HepG2 (cell line): ENCODE results near the gene TTLL10. TPM values are rescaled to one million over a fixed set of nuclear protein-coding genes. Genes with fewer than 3 reads are reported as not detected.
A peak's percentile ranks its signal among the peaks of the same experiment; 100 is the strongest.

Experiments used
- CEBPB ChIP-seq: IDR thresholded peaks from 2 replicates; pipeline ENCODE4 v1.6.1; 2011; ENCODE audit warnings: low read depth, low read length, improper control_type of control experiment, borderline replicate concordance
- DMTF1 ChIP-seq: sonication (generic); formaldehyde crosslinking; IDR thresholded peaks from 2 replicates; pipeline ENCODE4 v1.4.0; 2020; ENCODE audit warnings: mild to moderate bottlenecking, missing genetic modification reagents
- FOXC1 ChIP-seq: sonication (generic); formaldehyde crosslinking; IDR thresholded peaks from 2 replicates; pipeline ENCODE4 v1.8.0; 2022; ENCODE audit warnings: mild to moderate bottlenecking, missing genetic modification reagents, borderline replicate concordance
- HMG20B ChIP-seq: conservative IDR thresholded peaks from 2 replicates; pipeline ENCODE4 v1.6.1; 2016; ENCODE audit warnings: missing genetic modification reagents, missing compliant biosample characterization
- MEIS1 ChIP-seq: sonication (generic); formaldehyde crosslinking; IDR thresholded peaks from 2 replicates; pipeline ENCODE4 v1.9.0; 2021; ENCODE audit warnings: mild to moderate bottlenecking, missing genetic modification reagents, moderate library complexity, borderline replicate concordance
- NCOA5 ChIP-seq: sonication (generic); formaldehyde crosslinking; IDR thresholded peaks from 2 replicates; pipeline ENCODE4 v1.4.0; 2020; ENCODE audit warnings: missing genetic modification reagents
- NFIC ChIP-seq: IDR thresholded peaks from 2 replicates; pipeline ENCODE4 v1.6.1; 2012; ENCODE audit warnings: mild to moderate bottlenecking, low read length, inconsistent platforms
- REL ChIP-seq: sonication (generic); formaldehyde crosslinking; conservative IDR thresholded peaks from 2 replicates; pipeline ENCODE4 v1.8.0; 2022; ENCODE audit warnings: mild to moderate bottlenecking, missing genetic modification reagents, moderate library complexity
- SCMH1 ChIP-seq: sonication (generic); formaldehyde crosslinking; IDR thresholded peaks from 2 replicates; pipeline ENCODE4 v1.9.0; 2021; ENCODE audit warnings: missing genetic modification reagents, mild to moderate bottlenecking, borderline replicate concordance
- SNAPC2 ChIP-seq: sonication (generic); formaldehyde crosslinking; IDR thresholded peaks from 2 replicates; pipeline ENCODE4 v1.8.1; 2022; ENCODE audit warnings: mild to moderate bottlenecking, missing genetic modification reagents
- TEAD2 ChIP-seq: sonication (generic); formaldehyde crosslinking; IDR thresholded peaks from 2 replicates; pipeline ENCODE4 v1.9.0; 2021; ENCODE audit warnings: missing genetic modification reagents
- XBP1 ChIP-seq: sonication (generic); formaldehyde crosslinking; IDR thresholded peaks from 2 replicates; pipeline ENCODE4 v1.5.0; 2020; ENCODE audit warnings: missing genetic modification reagents
- ZIK1 ChIP-seq: sonication (generic); formaldehyde crosslinking; IDR thresholded peaks from 2 replicates; pipeline ENCODE4 v1.5.0; 2020; ENCODE audit warnings: mild to moderate bottlenecking, low read depth, missing genetic modification reagents, borderline replicate concordance
- ZKSCAN5 ChIP-seq: sonication (generic); formaldehyde crosslinking; IDR thresholded peaks from 2 replicates; pipeline ENCODE4 v1.5.1; 2020; ENCODE audit warnings: mild to moderate bottlenecking, missing genetic modification reagents
- ZNF260 ChIP-seq: sonication (generic); formaldehyde crosslinking; IDR thresholded peaks from 2 replicates; pipeline ENCODE4 v1.4.0; 2020; ENCODE audit warnings: missing genetic modification reagents, low read depth, mild to moderate bottlenecking, borderline replicate concordance
- ZNF280B ChIP-seq: sonication (generic); formaldehyde crosslinking; IDR thresholded peaks from 2 replicates; pipeline ENCODE4 v1.5.0; 2020; ENCODE audit warnings: missing genetic modification reagents, mild to moderate bottlenecking, borderline replicate concordance
- ZNF354B ChIP-seq: sonication (generic); formaldehyde crosslinking; IDR thresholded peaks from 2 replicates; pipeline ENCODE4 v1.8.0; 2022; ENCODE audit warnings: mild to moderate bottlenecking, missing genetic modification reagents
- ZNF549 ChIP-seq: sonication (generic); formaldehyde crosslinking; IDR thresholded peaks from 2 replicates; pipeline ENCODE4 v1.5.0; 2020; ENCODE audit warnings: missing genetic modification reagents
- ZNF570 ChIP-seq: sonication (generic); formaldehyde crosslinking; IDR thresholded peaks from 2 replicates; pipeline ENCODE4 v1.4.0; 2020; ENCODE audit warnings: mild to moderate bottlenecking, missing genetic modification reagents, borderline replicate concordance
- ZNF589 ChIP-seq: sonication (generic); formaldehyde crosslinking; conservative IDR thresholded peaks from 2 replicates; pipeline ENCODE4 v1.8.0; 2022; ENCODE audit warnings: mild to moderate bottlenecking, moderate library complexity, missing genetic modification reagents
- ZNF7 ChIP-seq: IDR thresholded peaks from 2 replicates; pipeline ENCODE4 v1.6.1; 2016; ENCODE audit warnings: missing biosample characterization, missing genetic modification reagents
- ZNF737 ChIP-seq: sonication (generic); formaldehyde crosslinking; IDR thresholded peaks from 2 replicates; pipeline ENCODE4 v1.5.0; 2020; ENCODE audit warnings: missing genetic modification reagents, mild to moderate bottlenecking, borderline replicate concordance
- polyA plus RNA-seq, 8 experiments: library from polyadenylated mRNA; depleted of rRNA in 3 of 8; stranded (reverse) in 7 of 8; unstranded in 1 of 8; fragments of >200 nt; fragmentation: Illumina TruSeq in 4 of 8; extraction: Trizol in 4 of 8; gene quantifications; 2 replicates each; pipeline versions ENCODE4 v1.2.1 to v1.2.3, GENCODE V29; 2011 to 2016; ENCODE audit warnings: low read depth in 4 of 8, missing spikeins in 1 of 8, mixed read lengths in 1 of 8; ENCODE audit not compliant: insufficient read depth in 1 of 8
- total RNA-seq, 5 experiments: library from RNA; depleted of rRNA; stranded (reverse); fragments of >200 nt; fragmentation: Illumina TruSeq; extraction: Trizol; gene quantifications; 2 replicates each; pipeline ENCODE4 v1.2.3, GENCODE V29; 2016; ENCODE audit warnings: low read depth in 1 of 5
- TF ChIP-seq, protein P1 (sequence below): sonication (generic); formaldehyde crosslinking; IDR thresholded peaks from 2 replicates; pipeline ENCODE4 v1.4.0; 2020; ENCODE audit warnings: missing genetic modification reagents

Gene TTLL10
- total and polyA plus RNA-seq, 2 of the 13 experiments (the other 11 are each of a cell fraction or from before 2014, with no cell fraction given): not detected

DNA sequence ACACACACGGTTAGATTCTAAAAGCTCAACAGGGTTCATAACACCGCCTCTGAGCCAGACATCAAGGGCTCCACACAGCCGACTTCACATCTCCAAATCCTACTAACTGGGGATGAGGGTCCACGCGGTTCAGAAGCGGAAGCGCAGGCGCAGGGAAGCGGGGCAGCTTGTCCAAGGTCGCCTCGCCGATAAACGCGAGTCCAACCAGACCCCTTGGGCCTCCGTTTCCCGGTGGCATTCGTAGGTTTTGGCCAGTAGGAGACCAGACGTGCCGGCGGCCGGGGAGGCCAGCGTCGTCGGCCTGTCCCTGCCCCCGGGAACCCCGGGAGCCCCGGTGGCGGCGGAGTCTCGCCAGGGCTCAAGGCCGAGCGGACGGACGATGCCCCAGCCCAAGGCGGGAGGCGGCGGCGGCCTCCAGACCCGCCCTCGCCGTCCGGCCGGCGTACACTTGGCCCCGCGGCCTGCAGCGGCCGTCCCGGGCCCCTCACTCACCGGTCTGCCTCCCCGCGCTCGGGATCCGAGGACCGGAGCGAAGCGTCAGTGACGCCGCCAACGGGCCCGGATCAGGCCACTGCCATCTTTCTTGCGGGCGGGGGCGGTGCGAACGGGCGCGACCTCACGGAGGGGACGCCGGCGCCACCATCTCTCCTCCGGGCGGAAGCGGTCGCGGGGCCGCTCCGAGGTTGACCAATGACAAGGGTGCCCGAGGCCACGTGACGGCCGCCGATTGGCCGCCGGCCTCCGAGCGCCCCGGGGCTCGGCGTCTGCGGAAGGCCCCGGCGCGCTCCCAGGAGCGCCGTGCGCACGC lies 57.9 kb downstream of the TTLL10 start, which contains the start of gene SDF4 (continued):
- TF ChIP-seq ZNF280B (CRISPR knock-in tag) (0 out of 2 replicates have a peak, but pooled peaks have one; percentile 28), ZNF570 (no peak), MEIS1 (CRISPR knock-in tag) (0 out of 2 replicates have a peak, but pooled peaks have one; percentile 49), ZIK1 (CRISPR knock-in tag) (peak; percentile 28; the same call in 1 of the 2 replicates), NFIC (no peak), ZKSCAN5 (CRISPR knock-in tag) (no peak), FOXC1 (CRISPR knock-in tag) (peak; percentile 53; the same call in 1 of the 2 replicates), TEAD2 (CRISPR knock-in tag) (no peak), CEBPB (no peak), REL (peak; percentile 77; the same call in 1 of the 2 replicates), HMG20B (CRISPR knock-in tag) (no peak), ZNF589 (CRISPR knock-in tag) (0 out of 2 replicates have a peak, but pooled peaks have one; percentile 36), ZNF737 (CRISPR knock-in tag) (no peak), ZNF7 (CRISPR knock-in tag) (no peak), ZNF549 (no peak), NCOA5 (CRISPR knock-in tag) (no peak), SNAPC2 (CRISPR knock-in tag) (no peak), ZNF354B (CRISPR knock-in tag) (no peak), SCMH1 (CRISPR knock-in tag) (no peak), DMTF1 (CRISPR knock-in tag) (no peak), XBP1 (CRISPR knock-in tag) (no peak), ZNF260 (CRISPR knock-in tag) (no peak)
- TF ChIP-seq, protein P1, sequence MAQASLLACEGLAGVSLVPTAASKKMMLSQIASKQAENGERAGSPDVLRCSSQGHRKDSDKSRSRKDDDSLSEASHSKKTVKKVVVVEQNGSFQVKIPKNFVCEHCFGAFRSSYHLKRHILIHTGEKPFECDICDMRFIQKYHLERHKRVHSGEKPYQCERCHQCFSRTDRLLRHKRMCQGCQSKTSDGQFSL (CRISPR knock-in tag): no peak
